ENCODE measurements around the gene IVNS1ABP.

DNA sequence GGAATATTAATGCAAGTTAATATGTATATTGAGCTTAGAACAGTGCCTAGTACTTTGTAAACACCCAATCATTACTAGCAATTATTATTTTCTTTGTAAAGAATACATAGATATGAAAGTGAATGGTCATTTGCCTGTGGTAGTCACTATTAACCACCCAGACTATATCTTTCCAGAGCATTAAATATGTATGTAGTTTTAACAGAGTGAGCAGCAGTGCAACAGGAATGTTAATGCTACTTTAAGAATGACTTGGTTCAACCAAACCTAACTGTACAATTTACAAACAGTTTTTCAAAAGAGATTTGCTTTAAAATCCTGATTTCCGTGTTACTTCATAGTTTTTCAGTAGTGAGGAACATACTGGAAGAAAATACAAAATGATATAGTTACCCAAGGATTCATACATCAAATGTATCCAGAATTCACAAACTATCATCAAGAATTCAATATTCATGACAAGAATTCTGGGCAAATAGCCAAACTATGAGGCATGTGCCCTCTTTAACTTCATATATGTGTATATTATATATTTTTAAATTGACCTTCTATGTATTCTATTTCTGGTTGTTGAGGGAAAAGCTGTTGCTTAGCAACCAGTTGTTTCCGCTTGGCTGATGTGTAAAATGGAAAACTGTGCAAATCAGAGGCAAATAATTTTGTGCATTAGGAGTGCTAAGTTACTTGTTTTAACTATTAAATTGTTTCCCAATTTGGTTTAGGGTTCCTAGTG lies 34.9 kb upstream of the IVNS1ABP start:
- TF ChIP-seq POLR2A (IDR thresholded peaks at IDR 0.05; ENCODE audit: borderline replicate concordance, extremely low read depth, insufficient read depth, insufficient read length) (no peak), CEBPB (IDR thresholded peaks at IDR 0.05; ENCODE audit: low read depth) (no peak), FOSL1 (IDR thresholded peaks at IDR 0.05; ENCODE audit: low read depth) (no peak), YY1 (IDR thresholded peaks at IDR 0.05; ENCODE audit: extremely low read depth, insufficient replicate concordance, low read depth, low read length) (no peak), POLR2AphosphoS5 (IDR thresholded peaks at IDR 0.05; ENCODE audit: low read depth, low read length) (no peak)
- TF ChIP-seq, protein P1, sequence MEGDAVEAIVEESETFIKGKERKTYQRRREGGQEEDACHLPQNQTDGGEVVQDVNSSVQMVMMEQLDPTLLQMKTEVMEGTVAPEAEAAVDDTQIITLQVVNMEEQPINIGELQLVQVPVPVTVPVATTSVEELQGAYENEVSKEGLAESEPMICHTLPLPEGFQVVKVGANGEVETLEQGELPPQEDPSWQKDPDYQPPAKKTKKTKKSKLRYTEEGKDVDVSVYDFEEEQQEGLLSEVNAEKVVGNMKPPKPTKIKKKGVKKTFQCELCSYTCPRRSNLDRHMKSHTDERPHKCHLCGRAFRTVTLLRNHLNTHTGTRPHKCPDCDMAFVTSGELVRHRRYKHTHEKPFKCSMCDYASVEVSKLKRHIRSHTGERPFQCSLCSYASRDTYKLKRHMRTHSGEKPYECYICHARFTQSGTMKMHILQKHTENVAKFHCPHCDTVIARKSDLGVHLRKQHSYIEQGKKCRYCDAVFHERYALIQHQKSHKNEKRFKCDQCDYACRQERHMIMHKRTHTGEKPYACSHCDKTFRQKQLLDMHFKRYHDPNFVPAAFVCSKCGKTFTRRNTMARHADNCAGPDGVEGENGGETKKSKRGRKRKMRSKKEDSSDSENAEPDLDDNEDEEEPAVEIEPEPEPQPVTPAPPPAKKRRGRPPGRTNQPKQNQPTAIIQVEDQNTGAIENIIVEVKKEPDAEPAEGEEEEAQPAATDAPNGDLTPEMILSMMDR (IDR thresholded peaks at IDR 0.05 in 2 of 3, conservative IDR thresholded peaks at IDR 0.05 in 1 of 3; ENCODE audit: borderline replicate concordance in 1 of 3, insufficient read depth in 1 of 3, low read depth in 2 of 3, low read length in 2 of 3) = no peak
- TF ChIP-seq, protein P2, sequence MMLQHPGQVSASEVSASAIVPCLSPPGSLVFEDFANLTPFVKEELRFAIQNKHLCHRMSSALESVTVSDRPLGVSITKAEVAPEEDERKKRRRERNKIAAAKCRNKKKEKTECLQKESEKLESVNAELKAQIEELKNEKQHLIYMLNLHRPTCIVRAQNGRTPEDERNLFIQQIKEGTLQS (IDR thresholded peaks at IDR 0.05) = no peak

Measured in HCT116 (cell line).